ENCODE data around the gene ZNF511.
"Not testable (repeated sequence)": the region's sequence is repeated elsewhere in the genome, so short reads cannot be mapped to it uniquely, and the experiment has no call there.

ZNF511 gene

GRCh38 chr10:133308421-133309099, at the start of gene ZNF511, which contains the start of gene TUBGCP2:
ZNF511 (plus strand) TSS chr10:133308914; CDS start chr10:133308944, 30 bp downstream.
TUBGCP2 (minus strand) TSS chr10:133308872; CDS start chr10:133302941, 5,931 bp downstream.
- DNase-seq (ENCODE audit: low spot score), result peak; percentile 95

- DNase-seq (ENCODE audit: low spot score), result no peak
Observed at GRCh38 chr10:133259602-133259989, 49.1 kb upstream of the ZNF511 start.

GRCh38 chr10:133260895-133261725, 47.6 kb upstream of the ZNF511 start:
- DNase-seq (ENCODE audit: low spot score), result no peak

- DNase-seq (ENCODE audit: low spot score), result no peak
Observed at GRCh38 chr10:133261726-133262325, 46.9 kb upstream of the ZNF511 start.

GRCh38 chr10:133262696-133263095, 46.0 kb upstream of the ZNF511 start:
- no peak for DNase-seq (ENCODE audit: low spot score)

GRCh38 chr10:133263674-133264073, 45.0 kb upstream of the ZNF511 start:
- DNase-seq (ENCODE audit: low spot score), result no peak

GRCh38 chr10:133264461-133264860, 44.3 kb upstream of the ZNF511 start:
- no peak for DNase-seq (ENCODE audit: low spot score)

- DNase-seq (ENCODE audit: low spot score), result not testable (repeated sequence)
Observed at GRCh38 chr10:133265052-133265451, 43.7 kb upstream of the ZNF511 start.

- no peak for DNase-seq (ENCODE audit: low spot score)
Observed at GRCh38 chr10:133266056-133266795, 42.5 kb upstream of the ZNF511 start.

GRCh38 chr10:133267293-133267692, 41.4 kb upstream of the ZNF511 start:
- no peak for DNase-seq (ENCODE audit: low spot score)

- DNase-seq (ENCODE audit: low spot score), result no peak
Observed at GRCh38 chr10:133267829-133268228, 40.9 kb upstream of the ZNF511 start.

- no peak for DNase-seq (ENCODE audit: low spot score)
Observed at GRCh38 chr10:133268532-133268931, 40.2 kb upstream of the ZNF511 start.

GRCh38 chr10:133269367-133269766, 39.3 kb upstream of the ZNF511 start:
- DNase-seq (ENCODE audit: low spot score), result no peak

GRCh38 chr10:133270204-133270603, 38.5 kb upstream of the ZNF511 start:
- no peak for DNase-seq (ENCODE audit: low spot score)

GRCh38 chr10:133270773-133271297, 37.9 kb upstream of the ZNF511 start:
- DNase-seq (ENCODE audit: low spot score), result no peak

GRCh38 chr10:133271521-133272300, 37.0 kb upstream of the ZNF511 start:
- no peak for DNase-seq (ENCODE audit: low spot score)

GRCh38 chr10:133272301-133272963, 36.3 kb upstream of the ZNF511 start:
- DNase-seq (ENCODE audit: low spot score), result no peak

- no peak for DNase-seq (ENCODE audit: low spot score)
Observed at GRCh38 chr10:133272964-133273420, 35.7 kb upstream of the ZNF511 start.

- no peak for DNase-seq (ENCODE audit: low spot score)
Observed at GRCh38 chr10:133273534-133274143, 35.1 kb upstream of the ZNF511 start.

All from left forelimb (tissue), 1 donor.